ENCODE results near the gene PHETA1.

Gene PHETA1

GRCh38 chr12:111330800-111331752 is 37.8 kb downstream of the PHETA1 start:
- no peak for FAIRE-seq
- peak; percentile 72 for DNase-seq (ENCODE audit: insufficient read length, low spot score)

GRCh38 chr12:111328138-111328537 is 40.8 kb downstream of the PHETA1 start:
- FAIRE-seq, result no peak
- DNase-seq (ENCODE audit: insufficient read length, low spot score), result no peak

- DNase-seq (ENCODE audit: insufficient read length, low spot score) (no peak), FAIRE-seq (no peak)
These were observed 41.4 kb downstream of the PHETA1 start for GRCh38 chr12:111327474-111327873.

- no peak for FAIRE-seq
- no peak for DNase-seq (ENCODE audit: insufficient read length, low spot score)
These were observed 46.3 kb downstream of the PHETA1 start for GRCh38 chr12:111322336-111323250.

GRCh38 chr12:111321317-111321716 is 47.6 kb downstream of the PHETA1 start:
- no peak for FAIRE-seq
- no peak for DNase-seq (ENCODE audit: insufficient read length, low spot score)

DNA sequence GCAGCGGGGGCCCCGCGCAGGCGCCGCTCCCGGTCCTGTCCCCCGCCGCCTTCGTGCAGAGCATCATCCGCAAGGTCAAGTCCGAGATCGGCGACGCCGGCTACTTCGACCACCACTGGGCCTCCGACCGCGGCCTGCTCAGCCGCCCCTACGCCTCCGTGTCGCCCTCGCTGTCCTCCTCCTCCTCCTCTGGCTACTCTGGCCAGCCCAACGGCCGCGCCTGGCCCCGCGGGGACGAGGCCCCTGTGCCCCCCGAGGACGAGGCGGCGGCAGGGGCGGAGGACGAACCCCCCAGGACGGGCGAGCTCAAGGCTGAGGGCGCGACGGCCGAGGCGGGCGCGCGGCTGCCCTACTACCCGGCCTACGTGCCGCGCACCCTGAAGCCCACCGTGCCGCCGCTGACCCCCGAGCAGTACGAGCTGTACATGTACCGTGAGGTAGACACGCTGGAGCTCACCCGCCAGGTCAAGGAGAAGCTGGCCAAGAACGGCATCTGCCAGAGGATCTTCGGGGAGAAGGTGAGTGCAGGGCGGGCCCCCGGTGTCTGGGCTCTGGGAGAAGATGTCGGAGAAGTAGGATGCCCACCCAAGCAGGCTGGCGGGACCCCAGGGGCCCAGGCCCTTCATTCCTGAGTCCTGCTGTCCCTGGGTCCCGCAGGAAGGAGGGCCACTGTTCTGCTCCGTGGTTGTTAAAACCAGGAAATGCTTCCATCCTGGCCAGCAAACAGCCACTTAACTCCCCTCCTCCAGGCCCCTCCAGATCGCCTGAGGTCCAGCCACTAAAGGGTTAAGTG is 48.4 kb downstream of the PHETA1 start:
- FAIRE-seq, result no peak
- DNase-seq (ENCODE audit: insufficient read length, low spot score), result no peak

DNA sequence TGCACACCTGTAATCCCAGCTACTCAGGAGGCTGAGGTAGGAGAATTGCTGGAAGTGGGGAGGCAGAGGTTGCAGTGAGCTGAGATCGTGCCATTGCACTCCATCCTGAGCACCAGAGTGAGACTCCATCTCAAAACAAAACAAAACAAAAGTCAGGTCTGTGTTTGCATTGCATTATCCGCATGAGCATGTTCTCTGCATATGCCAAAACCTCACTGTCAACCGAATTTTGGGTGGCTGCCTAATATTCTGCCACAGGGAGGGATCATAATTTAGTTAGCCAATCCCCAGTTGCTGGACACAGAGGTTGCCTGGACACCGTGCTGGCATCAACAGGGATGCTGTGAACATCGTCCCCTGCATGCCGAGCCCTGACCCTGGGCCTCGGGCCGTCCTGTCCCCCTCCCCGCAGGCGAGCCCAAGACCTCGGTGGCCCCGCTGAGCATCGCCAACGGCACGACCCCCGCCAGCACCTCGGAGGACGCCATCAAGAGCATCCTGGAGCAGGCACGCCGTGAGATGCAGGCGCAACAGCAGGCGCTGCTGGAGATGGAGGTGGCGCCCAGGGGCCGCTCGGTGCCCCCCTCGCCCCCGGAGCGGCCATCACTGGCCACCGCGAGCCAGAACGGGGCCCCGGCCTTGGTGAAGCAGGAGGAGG is 49.2 kb downstream of the PHETA1 start:
- no peak for FAIRE-seq

GRCh38 chr12:111318450-111318849 is 50.4 kb downstream of the PHETA1 start:
- DNase-seq (ENCODE audit: insufficient read length, low spot score) (no peak), FAIRE-seq (no peak)

More for the DNA sequence above, 49.2 kb downstream of the PHETA1 start:
- no peak for DNase-seq (ENCODE audit: insufficient read length, low spot score)

DNA sequence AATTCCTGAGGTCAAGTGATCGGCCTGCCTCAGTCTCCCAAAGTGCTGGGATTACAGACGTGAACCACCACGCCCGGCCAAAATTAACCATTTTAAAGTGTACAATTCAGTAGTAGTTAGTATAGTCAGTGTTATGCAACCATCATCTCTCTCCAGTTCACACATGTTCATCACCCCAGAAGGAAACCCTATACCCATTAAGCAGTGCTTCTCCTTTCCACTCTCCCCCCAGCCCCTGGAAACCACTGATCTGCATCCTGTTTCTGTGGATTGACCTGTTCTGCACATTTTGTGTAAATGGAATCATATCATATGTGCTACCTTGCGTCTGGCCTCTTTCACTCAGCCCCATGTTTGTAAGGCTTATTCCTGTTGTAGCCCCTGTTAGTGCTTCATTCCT is 52.2 kb downstream of the PHETA1 start:
- no peak for FAIRE-seq
- DNase-seq (ENCODE audit: insufficient read length, low spot score), result no peak

GRCh38 chr12:111314953-111315539 is 53.8 kb downstream of the PHETA1 start:
- no peak for DNase-seq (ENCODE audit: insufficient read length, low spot score)
- FAIRE-seq, result no peak

DNA sequence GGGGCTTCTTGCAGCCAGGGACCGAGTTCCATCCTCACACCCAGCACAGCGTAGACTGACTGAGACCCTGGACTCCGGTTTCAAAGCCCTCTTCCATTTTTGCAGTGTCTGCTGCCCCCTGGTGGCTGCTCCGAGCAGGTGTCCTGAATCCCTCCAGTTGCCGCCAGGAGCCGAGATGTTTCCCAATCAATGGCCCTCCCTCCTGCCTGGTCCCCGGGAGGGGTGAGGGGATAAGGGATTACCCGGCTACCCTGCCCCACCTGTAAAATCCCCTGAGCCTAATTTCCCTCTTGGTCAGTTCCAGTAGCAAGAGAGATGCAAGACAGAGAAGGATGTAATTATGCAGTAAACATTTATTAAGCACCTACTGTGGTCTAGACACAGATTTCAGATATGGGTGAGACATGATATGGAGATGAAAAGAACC is 55.0 kb downstream of the PHETA1 start:
- FAIRE-seq, result peak; percentile 85
- peak; percentile 93 for DNase-seq (ENCODE audit: insufficient read length, low spot score)

- DNase-seq (ENCODE audit: insufficient read length, low spot score) (no peak), FAIRE-seq (no peak)
These were observed 56.2 kb downstream of the PHETA1 start for GRCh38 chr12:111312708-111313107.

GRCh38 chr12:111312016-111312415 is 56.9 kb downstream of the PHETA1 start:
- DNase-seq (ENCODE audit: insufficient read length, low spot score) (no peak), FAIRE-seq (no peak)

GRCh38 chr12:111311011-111311410 is 57.9 kb downstream of the PHETA1 start:
- FAIRE-seq, result no peak
- DNase-seq (ENCODE audit: insufficient read length, low spot score), result no peak
